ENCODE results near the gene OTX2.

OTX2 gene

DNA sequence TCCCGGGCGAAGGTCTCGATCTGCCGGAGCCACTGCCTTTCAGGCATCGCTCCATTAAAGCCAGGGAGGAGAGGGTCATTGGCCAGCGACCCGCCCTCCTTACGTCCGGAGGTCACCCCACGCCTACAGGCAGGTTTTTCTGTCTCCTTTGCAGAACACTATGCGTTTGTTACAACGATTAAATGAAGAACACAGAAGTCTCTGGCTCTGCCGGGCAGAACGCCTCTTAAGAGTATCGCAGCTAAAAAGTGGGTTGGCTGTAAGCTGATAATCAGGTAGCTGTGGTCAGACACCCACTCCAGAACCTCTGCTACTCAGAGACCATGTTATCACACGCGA, 15.0 kb downstream of the OTX2 start:
- Mint-ChIP-seq H3K27ac (no peak overlapping the region), H3K4me3 (no peak overlapping the region), H3K9me3 (no peaks in the 10 kb centered on the region), H3K36me3 (ENCODE audit: low read depth) (no peaks in the 10 kb centered on the region), H3K27me3 (ENCODE audit: low read depth) (peaks cover 77% of the 10 kb centered on the region), H3K4me1 (ENCODE audit: low read depth) (no peaks in the 10 kb centered on the region)
- no peak for DNase-seq (ENCODE audit: low spot score)

DNA sequence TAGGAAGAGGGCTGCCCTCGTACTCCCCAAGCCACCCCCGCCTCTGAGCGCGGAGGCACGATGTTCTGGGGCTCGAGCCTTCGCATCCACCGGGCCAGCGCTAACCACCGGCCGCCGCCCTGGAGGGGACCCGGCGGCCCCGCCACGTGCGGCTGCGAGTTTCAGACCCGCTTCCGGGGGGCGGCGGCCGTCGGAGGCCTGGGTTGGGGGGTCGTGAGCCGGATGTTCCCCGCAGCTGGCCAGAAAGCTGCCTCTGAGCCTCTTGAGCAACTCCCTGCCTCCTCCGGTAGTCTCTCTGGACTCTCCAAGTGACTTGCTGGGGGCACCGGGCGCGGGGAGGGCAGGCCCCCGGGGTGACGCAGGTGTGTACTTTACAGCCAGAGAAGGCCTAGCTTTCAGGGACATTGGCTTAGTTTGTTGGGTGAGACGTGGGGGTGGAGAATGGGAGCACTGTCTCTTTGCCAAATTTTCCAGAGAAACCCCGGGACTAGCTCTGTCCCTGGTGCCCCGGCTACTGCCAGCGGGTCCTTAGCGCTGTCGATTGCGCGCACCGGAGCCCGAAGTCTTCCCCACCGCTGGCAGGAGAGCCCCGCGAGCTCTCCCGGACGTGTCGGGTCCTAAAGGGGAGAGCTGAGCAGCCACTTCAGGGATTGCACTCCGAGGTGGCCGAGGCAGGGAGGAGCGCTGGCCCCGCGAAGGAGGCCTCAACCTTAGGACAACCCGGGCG, 15.6 kb downstream of the OTX2 start:
- Mint-ChIP-seq H3K27ac (no peak overlapping the region), H3K36me3 (ENCODE audit: low read depth) (no peaks in the 10 kb centered on the region), H3K27me3 (ENCODE audit: low read depth) (peaks cover 76% of the 10 kb centered on the region), H3K9me3 (no peaks in the 10 kb centered on the region), H3K4me1 (ENCODE audit: low read depth) (no peaks in the 10 kb centered on the region), H3K4me3 (no peak overlapping the region)
- no peak for DNase-seq (ENCODE audit: low spot score)

DNA sequence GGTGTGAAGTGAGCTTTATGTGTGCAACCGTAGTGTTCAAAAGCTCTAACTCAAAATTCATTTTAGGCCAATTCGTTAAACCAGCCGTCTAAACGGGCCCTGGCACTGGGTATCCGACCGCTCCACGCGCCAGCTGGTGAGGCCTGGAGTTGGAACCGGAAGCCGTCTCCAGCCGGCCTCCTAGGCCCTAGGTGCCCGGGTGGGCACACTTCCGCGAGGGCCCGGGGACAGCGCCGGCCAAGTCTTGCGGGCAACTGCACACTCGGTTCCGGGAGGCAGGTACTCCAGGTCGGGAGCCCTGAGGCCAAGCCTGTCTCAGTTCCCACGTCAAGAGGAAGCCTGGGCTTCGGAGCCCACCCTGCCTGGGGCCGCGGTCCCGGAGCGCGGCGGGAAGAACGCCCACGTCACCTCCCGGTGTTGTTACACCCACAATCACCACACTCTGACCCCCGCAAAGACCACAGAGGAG, 16.2 kb downstream of the OTX2 start:
- Mint-ChIP-seq H3K27ac (no peak overlapping the region), H3K36me3 (ENCODE audit: low read depth) (no peaks in the 10 kb centered on the region)

DNA sequence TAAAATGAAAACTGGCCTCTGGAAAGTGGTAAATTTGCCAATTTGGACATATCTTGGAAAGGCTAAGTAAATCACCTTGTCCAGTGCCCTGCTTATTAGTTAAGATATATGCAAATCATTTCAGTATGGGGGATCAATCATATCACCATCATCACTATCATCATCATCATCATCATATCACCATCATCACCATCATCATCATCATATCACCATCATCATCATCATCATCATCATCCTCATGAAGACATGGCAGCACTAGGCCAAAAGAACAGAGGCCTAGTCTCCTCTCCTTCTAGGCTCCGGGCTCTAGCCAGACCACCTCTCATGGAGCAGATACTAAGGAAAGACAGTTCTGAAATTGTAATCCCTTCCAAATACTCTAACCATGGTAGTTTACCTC, 20.3 kb downstream of the OTX2 start:
- H3K27ac Mint-ChIP-seq: no peak overlapping the region
- H3K4me3 Mint-ChIP-seq: no peak overlapping the region
- H3K27me3 Mint-ChIP-seq (ENCODE audit: low read depth): peaks cover 52% of the 10 kb centered on the region
- no peaks in the 10 kb centered on the region for H3K4me1 Mint-ChIP-seq (ENCODE audit: low read depth)
- DNase-seq (ENCODE audit: low spot score): no peak
- H3K36me3 Mint-ChIP-seq (ENCODE audit: low read depth): no peaks in the 10 kb centered on the region
- H3K9me3 Mint-ChIP-seq: no peaks in the 10 kb centered on the region

More for the DNA sequence above, 16.2 kb downstream of the OTX2 start:
- H3K27me3 Mint-ChIP-seq (ENCODE audit: low read depth): peaks cover 70% of the 10 kb centered on the region
- H3K9me3 Mint-ChIP-seq: no peaks in the 10 kb centered on the region
- no peak for DNase-seq (ENCODE audit: low spot score)
- H3K4me1 Mint-ChIP-seq (ENCODE audit: low read depth): no peaks in the 10 kb centered on the region
- H3K4me3 Mint-ChIP-seq: no peak overlapping the region

DNA sequence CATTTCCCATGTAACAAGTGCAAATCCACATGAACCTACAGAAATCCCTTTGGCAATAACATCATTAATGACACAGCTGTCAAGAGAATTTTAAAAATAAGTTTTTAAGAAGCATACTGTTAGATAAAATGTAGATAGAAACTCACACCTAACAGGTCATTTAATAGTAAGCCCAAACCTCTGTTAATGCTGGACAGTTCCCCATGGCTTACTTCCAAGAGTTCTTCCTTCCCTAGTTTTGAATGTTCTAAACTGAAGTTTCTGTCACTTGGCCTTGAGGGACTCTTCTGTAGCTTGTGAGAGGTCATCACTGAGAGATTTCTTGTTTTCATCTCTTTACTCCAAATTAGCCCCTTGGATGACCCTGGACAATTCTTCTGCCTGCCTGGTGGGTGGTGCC, 22.7 kb downstream of the OTX2 start:
- DNase-seq (ENCODE audit: low spot score): no peak
- Mint-ChIP-seq H3K27ac (no peak overlapping the region), H3K27me3 (ENCODE audit: low read depth) (peaks cover 31% of the 10 kb centered on the region), H3K9me3 (no peaks in the 10 kb centered on the region), H3K4me1 (ENCODE audit: low read depth) (no peaks in the 10 kb centered on the region), H3K36me3 (ENCODE audit: low read depth) (no peaks in the 10 kb centered on the region), H3K4me3 (no peak overlapping the region)

DNA sequence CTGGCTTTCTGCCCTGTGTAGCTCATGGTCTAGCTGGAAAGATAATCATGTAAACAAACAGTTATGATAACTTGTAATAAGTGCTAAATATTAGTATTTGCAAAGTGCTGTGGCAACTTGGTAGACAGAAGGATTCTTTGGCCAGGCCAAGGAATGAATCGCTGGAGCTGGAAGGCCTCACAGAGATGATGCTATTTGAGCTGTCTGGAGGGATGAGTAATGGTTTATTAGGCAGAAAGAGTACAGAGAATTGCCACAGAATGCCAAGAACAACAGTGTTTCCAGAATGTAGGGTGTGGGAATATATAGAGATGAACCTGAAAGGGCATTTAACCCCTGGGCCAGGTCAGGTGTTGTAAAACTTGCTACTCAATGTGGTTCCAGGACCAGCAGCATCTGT, 27.6 kb downstream of the OTX2 start:
- H3K36me3 Mint-ChIP-seq (ENCODE audit: low read depth): no peaks in the 10 kb centered on the region
- peaks cover 9% of the 10 kb centered on the region for H3K27me3 Mint-ChIP-seq (ENCODE audit: low read depth)
- no peak overlapping the region for H3K4me3 Mint-ChIP-seq
- DNase-seq (ENCODE audit: low spot score): no peak
- no peaks in the 10 kb centered on the region for H3K4me1 Mint-ChIP-seq (ENCODE audit: low read depth)
- no peak overlapping the region for H3K27ac Mint-ChIP-seq
- no peaks in the 10 kb centered on the region for H3K9me3 Mint-ChIP-seq

DNA sequence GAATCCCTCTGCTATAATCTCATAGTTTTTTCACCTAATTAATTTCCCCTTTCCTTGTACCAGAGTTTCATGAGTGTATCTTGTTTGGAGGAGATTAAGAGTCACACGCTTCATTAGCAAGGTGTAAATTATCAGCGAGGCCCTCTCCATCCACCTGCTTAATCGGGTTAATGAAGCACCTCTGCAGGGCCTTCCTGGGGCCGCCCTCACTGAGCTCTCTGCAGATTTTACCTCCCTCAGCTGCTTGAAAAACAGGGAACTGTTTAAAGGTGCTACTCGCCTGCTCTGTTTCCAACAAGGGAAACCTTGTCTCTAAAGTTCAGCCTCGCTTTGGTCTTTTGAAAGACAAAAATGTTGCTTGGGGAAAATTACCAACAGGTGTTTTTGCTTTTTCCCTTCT, 35.8 kb downstream of the OTX2 start:
- Mint-ChIP-seq H3K4me3 (no peak overlapping the region), H3K4me1 (ENCODE audit: low read depth) (no peaks in the 10 kb centered on the region), H3K9me3 (no peaks in the 10 kb centered on the region), H3K27me3 (ENCODE audit: low read depth) (peaks cover 3% of the 10 kb centered on the region), H3K36me3 (ENCODE audit: low read depth) (no peaks in the 10 kb centered on the region), H3K27ac (no peak overlapping the region)
- DNase-seq (ENCODE audit: low spot score): no peak

DNA sequence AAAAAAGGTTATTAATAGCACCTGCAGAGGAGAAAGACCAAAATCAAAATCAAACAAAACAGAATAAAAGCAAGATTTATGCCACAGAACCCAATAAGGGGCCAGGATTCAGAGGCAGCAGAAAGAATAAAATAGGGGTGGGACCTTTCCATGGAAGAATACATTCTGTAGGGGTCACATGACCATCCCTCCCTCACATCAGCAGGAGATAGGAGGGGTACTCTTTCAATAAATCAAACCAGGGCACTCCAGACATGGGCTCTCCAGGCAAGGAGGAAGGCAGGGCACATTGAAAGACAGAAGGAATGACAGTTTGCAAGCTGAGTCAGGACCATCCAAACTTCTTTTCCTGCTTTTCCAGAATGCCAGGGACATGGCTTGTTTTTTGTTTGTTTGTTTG, 39.8 kb downstream of the OTX2 start:
- Mint-ChIP-seq H3K4me1 (ENCODE audit: low read depth) (no peaks in the 10 kb centered on the region), H3K9me3 (no peaks in the 10 kb centered on the region), H3K27ac (no peak overlapping the region), H3K4me3 (no peak overlapping the region), H3K27me3 (ENCODE audit: low read depth) (peaks cover 3% of the 10 kb centered on the region), H3K36me3 (ENCODE audit: low read depth) (no peaks in the 10 kb centered on the region)
- no peak for DNase-seq (ENCODE audit: low spot score)

DNA sequence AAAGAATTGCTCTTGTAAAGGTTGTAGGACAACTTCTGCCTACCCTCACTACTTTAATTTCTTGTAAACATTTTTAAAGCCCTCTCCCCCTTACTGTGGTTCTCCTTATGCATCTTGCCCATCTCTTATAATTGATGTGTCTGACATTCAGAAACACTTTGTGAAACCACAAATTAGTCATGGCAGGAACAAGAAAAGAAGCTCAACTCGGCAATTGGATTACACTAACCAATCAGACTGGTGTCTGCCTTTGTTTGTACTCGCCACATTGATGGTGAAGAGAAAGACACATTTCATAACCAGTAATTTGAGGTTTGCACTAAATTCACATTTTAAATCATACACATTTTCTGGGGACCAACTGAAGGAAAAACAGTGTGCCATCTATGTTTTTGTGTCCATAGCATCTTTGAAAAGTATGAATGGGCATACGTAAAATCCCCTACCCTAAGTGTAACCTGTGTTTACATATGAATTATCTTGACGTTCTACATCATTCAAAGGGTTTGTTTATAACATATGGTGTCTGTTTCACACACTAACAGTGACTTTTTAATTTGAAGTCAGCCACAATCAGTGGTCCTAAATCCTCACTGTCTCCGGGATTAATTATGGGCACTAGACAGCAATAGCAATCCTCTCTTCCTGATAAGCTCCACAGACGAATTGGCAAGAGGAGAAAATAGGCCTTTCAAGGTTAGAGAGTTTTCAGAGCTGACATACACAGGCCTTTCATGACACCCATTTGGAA, 49.9 kb downstream of the OTX2 start:
- Mint-ChIP-seq H3K4me3 (no peak overlapping the region), H3K4me1 (ENCODE audit: low read depth) (no peaks in the 10 kb centered on the region), H3K27me3 (ENCODE audit: low read depth) (peaks cover 9% of the 10 kb centered on the region), H3K9me3 (no peaks in the 10 kb centered on the region), H3K36me3 (ENCODE audit: low read depth) (no peaks in the 10 kb centered on the region), H3K27ac (no peak overlapping the region)
- no peak for DNase-seq (ENCODE audit: low spot score)

DNA sequence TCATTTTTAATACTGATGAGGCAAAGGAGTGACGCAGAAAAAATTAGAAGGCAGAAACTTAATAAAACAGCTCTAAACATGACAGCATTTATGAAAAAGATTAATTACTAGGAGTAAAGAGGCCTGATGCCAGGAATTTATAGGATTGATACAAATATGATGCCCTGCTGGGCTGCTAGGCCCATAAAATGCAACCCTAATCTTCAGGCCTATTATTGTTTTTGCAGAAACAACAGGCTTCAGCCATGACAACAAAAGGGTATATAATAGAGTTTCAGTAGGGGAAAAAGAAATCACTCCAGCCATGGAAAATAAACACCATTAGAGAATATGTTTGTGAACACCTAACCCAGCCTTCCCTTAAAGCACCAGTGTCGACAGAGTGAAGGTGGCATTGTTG, 50.6 kb downstream of the OTX2 start:
- Mint-ChIP-seq H3K27me3 (ENCODE audit: low read depth) (peaks cover 12% of the 10 kb centered on the region), H3K9me3 (no peaks in the 10 kb centered on the region), H3K27ac (no peak overlapping the region), H3K4me1 (ENCODE audit: low read depth) (no peaks in the 10 kb centered on the region), H3K36me3 (ENCODE audit: low read depth) (no peaks in the 10 kb centered on the region), H3K4me3 (no peak overlapping the region)
- no peak for DNase-seq (ENCODE audit: low spot score)

DNA sequence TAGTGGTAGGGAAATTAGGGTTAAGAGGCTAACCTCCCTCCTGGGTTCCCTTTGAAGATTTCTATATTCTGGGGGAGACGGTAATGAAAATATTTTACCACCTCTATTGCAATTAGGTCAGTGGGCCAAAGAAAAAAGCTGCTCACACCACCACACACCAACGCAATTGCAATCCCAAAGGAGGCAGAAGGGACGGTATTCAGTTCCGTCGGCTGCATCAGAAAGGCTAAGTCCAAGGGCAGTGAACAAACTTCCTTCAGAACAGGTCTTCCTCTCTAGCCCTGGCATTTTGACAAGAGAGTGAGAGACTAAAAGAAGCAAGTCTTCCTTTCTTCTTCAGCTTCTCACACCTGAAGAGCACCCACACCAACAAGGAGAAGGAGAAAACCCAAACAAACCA, 51.2 kb downstream of the OTX2 start:
- Mint-ChIP-seq H3K4me3 (no peak overlapping the region), H3K9me3 (no peaks in the 10 kb centered on the region), H3K4me1 (ENCODE audit: low read depth) (no peaks in the 10 kb centered on the region), H3K27ac (no peak overlapping the region), H3K36me3 (ENCODE audit: low read depth) (no peaks in the 10 kb centered on the region), H3K27me3 (ENCODE audit: low read depth) (peaks cover 12% of the 10 kb centered on the region)
- no peak for DNase-seq (ENCODE audit: low spot score)

DNA sequence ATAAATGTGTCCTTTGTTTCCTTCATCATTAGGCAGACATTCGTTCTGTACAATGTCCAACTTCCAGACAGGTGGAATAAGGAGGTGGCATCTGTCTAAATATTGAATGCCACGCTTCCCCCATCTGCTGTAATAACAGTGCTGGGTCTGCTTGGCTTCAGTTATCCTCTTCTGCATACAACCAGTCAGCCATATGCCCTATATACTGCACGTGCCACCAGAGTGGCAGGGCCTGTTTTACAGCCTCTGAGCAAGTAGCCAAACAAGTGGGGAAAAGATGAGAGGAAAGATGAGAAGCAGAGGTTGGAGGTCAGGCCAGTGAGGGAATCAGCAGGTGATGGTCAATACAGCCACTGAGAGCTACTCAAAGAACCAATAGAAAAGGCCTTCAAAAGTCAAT, 55.4 kb downstream of the OTX2 start:
- peaks cover 15% of the 10 kb centered on the region for H3K27me3 Mint-ChIP-seq (ENCODE audit: low read depth)
- H3K36me3 Mint-ChIP-seq (ENCODE audit: low read depth): no peaks in the 10 kb centered on the region
- H3K4me1 Mint-ChIP-seq (ENCODE audit: low read depth): no peaks in the 10 kb centered on the region

DNA sequence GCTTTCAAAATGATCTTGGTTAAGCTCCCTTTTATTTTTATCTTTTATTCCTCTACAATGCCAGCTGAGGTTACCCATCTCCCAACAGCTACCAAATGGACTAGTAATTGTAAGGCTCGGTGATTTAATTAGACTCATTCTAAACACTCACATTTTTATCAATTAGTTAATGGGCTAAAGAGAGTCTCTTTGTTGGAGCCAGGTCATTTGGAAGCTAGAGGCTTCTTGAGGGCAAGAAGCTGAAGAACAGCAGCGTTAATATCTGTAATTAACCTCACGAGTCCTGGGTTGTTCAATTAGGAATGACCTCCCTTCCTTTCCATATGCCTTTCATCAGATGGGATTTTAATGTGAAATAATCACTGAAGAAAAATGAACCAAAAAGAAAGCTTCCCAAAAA, 56.9 kb downstream of the OTX2 start:
- Mint-ChIP-seq H3K4me1 (ENCODE audit: low read depth) (no peaks in the 10 kb centered on the region), H3K36me3 (ENCODE audit: low read depth) (no peaks in the 10 kb centered on the region), H3K27me3 (ENCODE audit: low read depth) (peaks cover 9% of the 10 kb centered on the region), H3K4me3 (no peak overlapping the region), H3K27ac (no peak overlapping the region), H3K9me3 (no peaks in the 10 kb centered on the region)
- no peak for DNase-seq (ENCODE audit: low spot score)

More for the DNA sequence above, 55.4 kb downstream of the OTX2 start:
- H3K4me3 Mint-ChIP-seq: no peak overlapping the region
- DNase-seq (ENCODE audit: low spot score): no peak
- H3K9me3 Mint-ChIP-seq: no peaks in the 10 kb centered on the region
- H3K27ac Mint-ChIP-seq: no peak overlapping the region

DNA sequence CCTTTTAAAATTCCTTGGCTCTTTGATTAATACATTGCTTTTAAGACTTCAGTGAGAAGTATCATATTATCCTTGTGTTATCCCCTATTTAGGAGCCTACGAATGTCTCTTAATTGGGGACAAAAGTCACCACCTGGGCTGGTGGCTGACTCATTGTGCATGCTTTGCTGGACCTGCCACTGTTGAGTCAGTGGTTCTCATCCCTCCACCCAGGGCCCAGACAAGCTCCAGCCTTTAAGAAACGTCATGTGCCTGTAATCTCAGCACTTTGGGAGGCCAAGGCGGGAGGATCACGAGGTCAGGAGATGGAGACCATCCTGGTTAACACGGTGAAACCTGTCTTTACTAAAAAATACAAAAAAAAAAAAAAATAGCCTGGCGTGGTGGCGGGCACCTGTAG, 57.9 kb downstream of the OTX2 start:
- no peak overlapping the region for H3K4me3 Mint-ChIP-seq
- no peaks in the 10 kb centered on the region for H3K9me3 Mint-ChIP-seq
- no peak for DNase-seq (ENCODE audit: low spot score)
- no peak overlapping the region for H3K27ac Mint-ChIP-seq
- H3K27me3 Mint-ChIP-seq (ENCODE audit: low read depth): peaks cover 8% of the 10 kb centered on the region
- H3K36me3 Mint-ChIP-seq (ENCODE audit: low read depth): no peaks in the 10 kb centered on the region
- no peaks in the 10 kb centered on the region for H3K4me1 Mint-ChIP-seq (ENCODE audit: low read depth)

DNA sequence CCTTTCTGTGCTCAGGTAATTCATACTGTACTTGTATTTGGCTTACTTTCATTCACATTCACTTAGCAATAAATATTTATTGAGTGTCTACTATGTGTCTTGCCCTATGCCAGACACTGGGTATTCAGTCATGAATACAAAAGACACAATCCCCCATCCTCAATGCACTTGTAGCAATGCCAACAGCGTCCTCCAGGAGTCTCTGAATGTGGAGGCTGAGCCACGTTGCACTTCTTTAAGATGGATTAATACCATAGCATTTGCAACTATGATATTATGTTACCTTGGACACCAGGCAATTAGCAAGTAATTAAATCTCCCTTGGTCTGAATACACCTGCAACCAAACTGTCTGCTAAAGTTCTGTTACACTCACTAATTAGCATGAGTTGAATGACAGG, 58.8 kb downstream of the OTX2 start:
- DNase-seq (ENCODE audit: low spot score): no peak
- Mint-ChIP-seq H3K4me3 (no peak overlapping the region), H3K9me3 (no peaks in the 10 kb centered on the region), H3K36me3 (ENCODE audit: low read depth) (no peaks in the 10 kb centered on the region), H3K4me1 (ENCODE audit: low read depth) (no peaks in the 10 kb centered on the region), H3K27ac (no peak overlapping the region), H3K27me3 (ENCODE audit: low read depth) (peaks cover 8% of the 10 kb centered on the region)

Data from T-helper 2 cell treated with Interferon-gamma antibody and Interleukin-4, amounts not matched to agents 5 μg/mL and 100 μg/mL, for 36 hours (primary cell).